Psoas muscle (tissue), 8 donors: ENCODE measurements around the gene IFRD2. TPM values are rescaled to one million over a fixed set of nuclear protein-coding genes. Genes with fewer than 3 reads are reported as not detected.

ENCODE experiments used
- ATAC-seq, 4 donors: fragments of 200-7000 bp; cut with Tn5 transposase; one replicate each; pipeline ENCODE4 v1.9.1; 2020; ENCODE audit warnings: moderate library complexity in 3 of 4, mild to moderate bottlenecking in 2 of 4
- DNase-seq, 2 donors: peaks; one replicate each; pipeline ENCODE4 v3.0.0-alpha.2; 2020
- H3K27ac ChIP-seq: fragments of 200-600 bp; one replicate; pipeline ENCODE4 v1.8.0; 2022
- H3K27me3 ChIP-seq, 3 donors: fragments of 200-600 bp in 1 of 3; one replicate each; pipeline versions ENCODE4 v1.6.1 to v1.8.0; 2013 to 2022; ENCODE audit warnings: low read length in 2 of 3, mild to moderate bottlenecking in 2 of 3, moderate library complexity in 1 of 3; ENCODE audit not compliant: insufficient read depth in 3 of 3
- H3K36me3 ChIP-seq, 2 donors: fragments of 200-600 bp in 1 of 2; one replicate each; pipeline versions ENCODE4 v1.6.1 to v1.8.0; 2013 to 2022; ENCODE audit warnings: low read depth in 1 of 2, mild to moderate bottlenecking in 1 of 2, moderate library complexity in 1 of 2; ENCODE audit not compliant: insufficient read depth in 1 of 2
- H3K4me1 ChIP-seq: fragments of 200-600 bp; one replicate; pipeline ENCODE4 v1.8.0; 2022
- H3K4me3 ChIP-seq: fragments of 200-600 bp; one replicate; pipeline ENCODE4 v1.8.0; 2022; ENCODE audit warnings: mild to moderate bottlenecking
- H3K9me3 ChIP-seq: fragments of 200-600 bp; one replicate; pipeline ENCODE4 v1.8.0; 2022
- WGBS, 3 donors: extraction: QIAGEN DNeasy Blood & Tissue Kit; methylation state at CpG; one replicate each; pipeline versions ENCODE4 v1.1.6 to v1.1.7; 2013; 5-methylcytosine and 5-hydroxymethylcytosine counted together
- intact Hi-C, 2 donors: fragments of 100-400 bp; cut with DNase I; formaldehyde crosslinking; loops; one replicate each; pipeline versions ENCODE4 v1.11.0 to v1.14.2; 2022
- polyA plus RNA-seq, 3 donors: library from polyadenylated mRNA; stranded (reverse); fragments of 200-250 nt; gene quantifications; one replicate each; pipeline ENCODE4 v1.2.3, GENCODE V29; 2013
- total RNA-seq, 4 donors: library from RNA; stranded (reverse); fragmentation: NEBNext Ultra II Directional in 2 of 4; extraction: Animal tissue kit (Norgen Biotek cat#: 25700) in 2 of 4; gene quantifications; one replicate each; pipeline versions ENCODE4 v1.2.1 to v1.2.4, GENCODE V29; 2021 to 2023
- TF ChIP-seq, protein P1 (sequence below): fragments of 200-600 bp; IDR thresholded peaks from one replicate; pipeline ENCODE4 v1.8.0; 2022; ENCODE audit warnings: antibody characterized with exemption
- donor health status: healthy with polysubstance abuse.
- donor health status: DM: no; HTN: no; CAD: no; lungs with moderate emphysema.
- donor health status: Bipolar disorder and iron deficiency.
- donor health status: healthy.
- donor health status: DM: yes; HTN: yes; CAD: no.
- donor health status: DM: no; HTN: no; CAD: no.
- donor health status: DM: no; HTN: no; CAD: no.
- donor health status: DM: yes; HTN: yes; CAD: no.

The IFRD2 gene
- total and polyA plus RNA-seq, 7 donors: 77.2 to 175 (median 130) TPM

GRCh38 chr3:50297384-50297775, 5.2 kb upstream of the IFRD2 start:
- 87 to 100% (median 96%) methylated on average over 2 of the region's 2 CpGs for WGBS, 3 donors
- intact Hi-C loops: no loop called here

GRCh38 chr3:50296721-50297383, 4.6 kb upstream of the IFRD2 start:
- Histone ChIP-seq H3K4me3 (no peak overlapping the region), H3K27ac (no peak overlapping the region), H3K4me1 (peaks cover 36% of the 10 kb centered on the region), H3K9me3 (no peaks in the 10 kb centered on the region), H3K27me3 (no peaks in the 10 kb centered on the region), H3K36me3 (peaks cover 0 to 6% of the 10 kb centered on the region in 2 donors)
- TF ChIP-seq, protein P1, sequence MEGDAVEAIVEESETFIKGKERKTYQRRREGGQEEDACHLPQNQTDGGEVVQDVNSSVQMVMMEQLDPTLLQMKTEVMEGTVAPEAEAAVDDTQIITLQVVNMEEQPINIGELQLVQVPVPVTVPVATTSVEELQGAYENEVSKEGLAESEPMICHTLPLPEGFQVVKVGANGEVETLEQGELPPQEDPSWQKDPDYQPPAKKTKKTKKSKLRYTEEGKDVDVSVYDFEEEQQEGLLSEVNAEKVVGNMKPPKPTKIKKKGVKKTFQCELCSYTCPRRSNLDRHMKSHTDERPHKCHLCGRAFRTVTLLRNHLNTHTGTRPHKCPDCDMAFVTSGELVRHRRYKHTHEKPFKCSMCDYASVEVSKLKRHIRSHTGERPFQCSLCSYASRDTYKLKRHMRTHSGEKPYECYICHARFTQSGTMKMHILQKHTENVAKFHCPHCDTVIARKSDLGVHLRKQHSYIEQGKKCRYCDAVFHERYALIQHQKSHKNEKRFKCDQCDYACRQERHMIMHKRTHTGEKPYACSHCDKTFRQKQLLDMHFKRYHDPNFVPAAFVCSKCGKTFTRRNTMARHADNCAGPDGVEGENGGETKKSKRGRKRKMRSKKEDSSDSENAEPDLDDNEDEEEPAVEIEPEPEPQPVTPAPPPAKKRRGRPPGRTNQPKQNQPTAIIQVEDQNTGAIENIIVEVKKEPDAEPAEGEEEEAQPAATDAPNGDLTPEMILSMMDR: no peak
- WGBS, 3 donors: 89 to 95% (median 92%) methylated on average over 16 to 18 of the region's 18 CpGs
- intact Hi-C loops: no loop called here
- ATAC-seq: no peak
- DNase-seq: no peak

More at GRCh38 chr3:50297384-50297775, 5.2 kb upstream of the IFRD2 start:
- Histone ChIP-seq H3K36me3 (peaks cover 0 to 6% of the 10 kb centered on the region in 2 donors), H3K4me3 (no peak overlapping the region), H3K9me3 (no peaks in the 10 kb centered on the region), H3K27ac (no peak overlapping the region), H3K4me1 (peaks cover 36% of the 10 kb centered on the region), H3K27me3 (no peaks in the 10 kb centered on the region)
- ATAC-seq (no peak), DNase-seq (no peak)
- TF ChIP-seq, protein P1: no peak

- TF ChIP-seq, protein P1: no peak
- peaks cover 38% of the 10 kb centered on the region for H3K4me1 ChIP-seq
- H3K27ac ChIP-seq: no peak overlapping the region
- no peak for DNase-seq
- H3K27me3 ChIP-seq: no peaks in the 10 kb centered on the region
- peaks cover 0 to 6% of the 10 kb centered on the region in 2 donors for H3K36me3 ChIP-seq
- ATAC-seq: no peak
- H3K9me3 ChIP-seq: no peaks in the 10 kb centered on the region
- 79 to 81% (median 81%) methylated on average over 8 of the region's 8 CpGs for WGBS, 3 donors
- intact Hi-C loops: no loop called here
- H3K4me3 ChIP-seq: no peak overlapping the region
Observed at GRCh38 chr3:50295553-50296431, 3.6 kb upstream of the IFRD2 start.

DNA sequence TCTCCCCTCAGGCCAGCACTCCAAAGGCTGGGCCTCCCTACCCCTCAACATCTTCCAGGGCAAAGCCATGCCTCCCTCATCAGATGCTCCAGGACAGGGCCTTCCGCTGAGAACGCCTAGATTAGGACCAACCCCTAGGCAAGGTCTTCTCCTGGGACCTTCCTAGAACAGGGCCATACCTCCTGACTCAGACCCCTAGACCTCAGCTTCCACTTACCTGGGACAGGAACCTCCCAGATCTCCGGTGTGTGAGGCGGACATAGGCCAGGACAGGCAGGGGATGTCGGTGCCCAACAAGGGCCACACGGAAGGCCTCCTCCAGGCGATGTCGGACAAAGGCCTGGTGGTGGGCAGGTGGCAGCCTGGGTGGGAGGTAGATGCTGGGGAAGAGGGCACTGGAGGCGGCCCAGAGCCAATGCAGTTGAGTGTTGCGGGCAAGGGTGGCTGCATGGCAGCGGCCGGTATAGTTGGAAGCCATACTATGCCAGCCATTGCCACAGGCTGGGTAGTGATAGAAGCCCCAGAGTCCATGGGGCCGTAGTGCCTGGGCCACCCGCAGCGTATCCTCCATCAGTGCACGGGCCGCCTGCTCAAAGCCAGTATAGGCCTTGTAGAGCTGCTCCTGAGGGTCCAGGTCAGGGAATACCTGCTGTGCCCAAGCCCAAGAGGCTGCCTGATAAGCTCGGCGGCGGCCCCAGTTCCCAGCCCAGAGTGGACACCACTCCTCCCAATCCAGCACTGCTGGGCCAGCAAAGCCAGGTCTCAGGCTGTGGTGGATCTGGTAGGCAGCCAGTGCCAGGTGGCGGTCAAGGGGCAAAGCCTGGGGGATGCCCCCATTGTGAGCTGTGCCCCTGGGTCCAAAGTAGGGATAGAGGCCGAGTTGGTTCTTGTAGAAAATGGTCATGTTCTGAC, 2.5 kb upstream of the IFRD2 start:
- H3K27me3 ChIP-seq: no peaks in the 10 kb centered on the region
- TF ChIP-seq, protein P1: no peak
- no peak for ATAC-seq
- DNase-seq: no peak
- H3K4me1 ChIP-seq: peaks cover 31% of the 10 kb centered on the region
- intact Hi-C loops: no loop called here
- no peaks in the 10 kb centered on the region for H3K9me3 ChIP-seq
- peaks cover 4 to 16% of the 10 kb centered on the region in 2 donors for H3K36me3 ChIP-seq
- no peak overlapping the region for H3K4me3 ChIP-seq
- 86 to 93% (median 91%) methylated on average over 22 of the region's 22 CpGs for WGBS, 3 donors
- H3K27ac ChIP-seq: no peak overlapping the region
